Amygdala (tissue), 56 donors: ENCODE data around the gene TMEM182.
A peak's percentile ranks its signal among the peaks of the same experiment; 100 is the strongest.

Source experiments
- DNase-seq, 56 donors: peaks; one replicate each; lab custom pipeline; 2025; lab: John Stamatoyannopoulos, UW

Gene TMEM182, protein sequence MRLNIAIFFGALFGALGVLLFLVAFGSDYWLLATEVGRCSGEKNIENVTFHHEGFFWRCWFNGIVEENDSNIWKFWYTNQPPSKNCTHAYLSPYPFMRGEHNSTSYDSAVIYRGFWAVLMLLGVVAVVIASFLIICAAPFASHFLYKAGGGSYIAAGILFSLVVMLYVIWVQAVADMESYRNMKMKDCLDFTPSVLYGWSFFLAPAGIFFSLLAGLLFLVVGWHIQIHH

DNA sequence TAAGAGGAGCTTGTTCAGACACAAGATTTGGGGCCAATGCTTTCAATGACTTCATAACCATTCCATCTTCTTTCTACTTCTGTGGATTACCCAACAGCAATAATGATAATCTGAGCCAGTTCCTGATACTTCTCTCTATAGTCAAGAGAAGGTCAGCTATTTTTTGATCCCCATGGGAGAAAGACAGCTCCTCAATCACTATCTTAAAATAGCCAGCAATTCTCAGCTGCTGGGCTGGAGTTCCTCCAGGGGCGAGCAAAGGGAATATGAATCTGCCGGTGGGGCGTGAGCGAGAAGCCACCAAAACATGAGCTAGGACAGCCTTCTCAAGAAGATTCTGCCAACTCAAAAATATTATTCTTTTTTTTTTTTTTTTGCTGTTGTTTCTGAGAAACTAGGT is at the start of gene TMEM182:
TSS of gene TMEM182 (plus strand) at position 269 of the 400 bp plus-strand sequence. CDS start 187 bp downstream, outside the sequence.
- DNase-seq = no peak

DNA sequence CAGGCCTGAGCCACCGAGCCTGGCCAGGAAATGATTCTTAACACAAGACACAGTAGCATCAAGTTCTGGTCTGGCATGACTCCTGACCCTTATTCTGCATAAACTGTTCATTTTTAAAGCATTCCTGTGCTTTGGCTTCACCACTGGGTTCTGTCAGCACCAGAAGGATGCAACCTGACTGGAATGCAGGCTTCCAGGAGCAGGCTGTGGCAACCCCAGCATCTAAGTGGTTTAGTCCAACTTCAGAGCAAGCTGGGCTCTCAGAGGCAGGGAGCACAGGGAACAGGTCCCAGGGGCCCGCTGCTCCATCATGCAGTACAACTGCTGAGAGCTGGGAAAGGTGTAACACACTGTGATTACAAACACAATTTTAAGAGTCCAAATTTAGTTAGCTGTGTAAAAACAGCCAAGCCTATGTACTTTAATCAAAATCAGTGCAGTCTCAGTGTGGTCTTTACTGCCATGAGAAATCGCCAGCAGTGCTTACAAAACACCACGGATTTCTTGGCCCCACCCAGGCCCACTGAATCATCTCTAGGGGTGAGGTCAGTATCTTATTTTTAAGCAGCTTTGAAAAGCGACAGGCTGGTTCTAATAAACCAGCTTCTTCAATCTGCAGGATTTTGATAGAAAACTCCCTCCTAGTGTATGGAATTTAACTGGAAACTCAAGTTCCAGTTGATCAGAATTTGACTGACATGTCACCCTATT is 44.4 kb upstream of the TMEM182 start:
- DNase-seq = no peak

DNA sequence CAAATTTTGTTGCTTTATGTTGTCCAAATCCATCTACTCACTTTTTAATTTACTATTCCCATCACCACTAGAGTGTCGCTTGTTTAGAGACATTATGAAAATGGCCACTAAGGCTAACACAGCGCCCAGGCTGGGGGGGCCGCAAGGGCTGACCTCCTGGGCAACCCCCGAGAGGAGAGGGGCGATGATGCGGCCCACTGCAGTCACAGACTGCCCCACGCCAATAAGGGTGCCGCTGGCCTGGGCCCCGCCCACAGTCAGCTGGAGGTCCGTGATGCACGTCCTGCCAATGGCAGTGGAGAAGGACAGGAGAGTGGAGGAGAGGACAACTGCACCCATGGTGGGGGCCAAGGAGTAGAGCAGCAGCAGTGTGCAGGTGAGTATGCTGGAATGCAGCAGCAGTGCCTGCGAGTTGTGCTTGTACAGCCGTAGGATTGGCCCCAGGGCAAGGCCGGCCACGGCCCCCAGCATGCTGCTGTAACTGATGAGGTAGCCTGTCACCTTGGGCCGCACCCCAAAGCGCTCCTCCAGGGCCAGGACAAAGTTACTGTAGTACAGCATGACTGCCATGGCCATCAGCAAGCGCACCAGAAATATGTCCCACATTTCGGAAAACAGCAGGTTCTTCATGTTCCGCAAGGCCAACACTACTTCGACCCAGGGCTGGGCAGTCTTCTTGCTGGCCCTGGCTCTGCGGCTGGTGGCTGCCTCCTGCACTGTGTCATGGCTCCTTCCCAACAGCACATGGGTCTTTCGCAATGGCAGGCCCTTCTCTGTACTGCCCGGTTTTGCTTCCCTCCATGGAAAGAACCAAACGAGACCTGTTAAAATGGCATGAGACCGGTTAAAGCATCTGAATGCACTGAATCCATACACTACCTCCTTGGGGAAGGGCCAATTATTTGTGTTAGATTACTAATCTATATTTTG is 43.2 kb upstream of the TMEM182 start:
- no peak for DNase-seq

DNA sequence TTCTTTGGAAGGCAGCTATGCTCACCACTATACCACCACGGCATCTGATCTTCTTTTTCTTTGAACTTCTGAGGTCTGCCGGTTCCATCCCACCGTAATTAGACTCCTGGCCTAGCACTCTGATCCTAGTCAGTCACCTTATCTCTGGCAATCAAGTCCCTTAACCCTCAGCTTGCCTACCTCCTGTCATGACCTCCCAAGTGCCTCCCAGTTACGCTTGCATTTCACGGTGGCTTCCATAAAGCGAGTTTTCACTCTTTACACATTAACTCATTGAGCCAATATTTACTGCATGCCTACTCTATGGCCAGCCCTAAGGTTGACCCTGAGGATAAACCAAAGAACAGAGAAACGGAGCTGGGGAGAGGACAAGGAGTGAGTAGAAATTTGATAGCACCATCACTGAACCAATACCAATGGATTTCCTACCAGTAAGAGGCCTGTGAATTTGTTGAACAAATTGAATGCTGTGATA is 37.8 kb upstream of the TMEM182 start:
- DNase-seq = no peak

DNA sequence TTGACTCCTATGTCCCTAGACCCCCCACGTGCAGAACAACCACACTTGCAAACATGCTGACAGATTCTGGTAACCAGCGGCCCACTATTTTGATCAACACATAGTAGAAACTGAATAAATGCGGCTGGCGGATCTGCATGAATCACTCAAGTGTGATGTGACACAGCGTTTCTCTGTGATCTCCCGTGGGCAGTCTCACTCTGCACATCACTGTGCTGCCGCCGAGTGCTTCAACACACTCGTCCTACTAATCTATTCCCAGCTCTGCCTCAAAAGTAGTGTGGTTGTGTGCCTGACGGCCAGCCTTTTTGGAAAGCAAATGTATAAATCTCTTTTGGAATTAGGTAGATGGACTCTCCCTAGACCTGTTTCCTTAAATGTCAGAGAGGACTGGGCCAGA is 37.3 kb upstream of the TMEM182 start:
- peak in 11 of 56 donors; percentile 6 to 51 (median 24) for DNase-seq

DNA sequence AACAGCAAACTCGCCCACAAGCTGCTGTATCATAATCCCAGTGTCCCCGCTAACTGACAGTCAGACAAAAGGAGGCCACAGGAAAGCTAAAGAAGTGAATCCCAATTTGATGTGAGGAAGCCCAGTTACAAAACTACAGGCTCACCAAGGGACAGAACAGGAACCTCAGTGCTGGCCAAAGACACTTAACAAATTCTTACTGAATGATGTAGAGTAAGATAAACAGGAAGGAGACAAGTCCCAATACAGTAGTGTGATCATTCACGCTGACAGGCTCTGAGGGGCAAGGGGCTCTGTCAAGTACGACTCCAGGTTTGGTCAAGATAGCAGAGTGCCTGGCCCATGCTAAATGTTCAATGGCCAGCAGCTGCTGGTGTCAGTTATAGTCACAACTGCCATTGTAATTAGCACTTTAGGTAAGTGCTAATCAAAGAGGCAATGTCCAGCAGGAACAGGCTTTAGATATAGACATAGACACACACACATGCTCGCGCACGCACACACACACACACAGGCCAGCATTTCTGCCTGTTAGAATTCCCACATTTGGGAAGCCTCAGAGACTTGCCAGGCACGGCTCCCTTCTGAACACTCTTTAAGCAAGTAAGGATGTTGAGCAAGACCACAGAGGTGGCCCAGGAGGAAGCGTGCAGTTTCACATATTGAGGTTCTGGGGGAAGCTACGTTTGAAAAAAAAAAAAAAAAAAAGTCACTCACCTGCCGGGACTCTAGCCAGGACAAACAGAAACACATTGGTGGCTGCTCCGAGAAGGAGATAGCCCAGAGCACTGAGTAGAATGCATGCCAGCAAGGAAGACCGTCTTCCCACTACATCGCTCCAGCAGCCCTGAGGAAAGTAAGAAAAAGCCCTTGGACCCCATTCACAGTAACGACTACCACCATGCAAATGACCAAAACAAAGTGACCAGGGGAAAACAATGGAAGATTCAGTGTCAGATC is 35.4 kb upstream of the TMEM182 start:
- no peak for DNase-seq

DNA sequence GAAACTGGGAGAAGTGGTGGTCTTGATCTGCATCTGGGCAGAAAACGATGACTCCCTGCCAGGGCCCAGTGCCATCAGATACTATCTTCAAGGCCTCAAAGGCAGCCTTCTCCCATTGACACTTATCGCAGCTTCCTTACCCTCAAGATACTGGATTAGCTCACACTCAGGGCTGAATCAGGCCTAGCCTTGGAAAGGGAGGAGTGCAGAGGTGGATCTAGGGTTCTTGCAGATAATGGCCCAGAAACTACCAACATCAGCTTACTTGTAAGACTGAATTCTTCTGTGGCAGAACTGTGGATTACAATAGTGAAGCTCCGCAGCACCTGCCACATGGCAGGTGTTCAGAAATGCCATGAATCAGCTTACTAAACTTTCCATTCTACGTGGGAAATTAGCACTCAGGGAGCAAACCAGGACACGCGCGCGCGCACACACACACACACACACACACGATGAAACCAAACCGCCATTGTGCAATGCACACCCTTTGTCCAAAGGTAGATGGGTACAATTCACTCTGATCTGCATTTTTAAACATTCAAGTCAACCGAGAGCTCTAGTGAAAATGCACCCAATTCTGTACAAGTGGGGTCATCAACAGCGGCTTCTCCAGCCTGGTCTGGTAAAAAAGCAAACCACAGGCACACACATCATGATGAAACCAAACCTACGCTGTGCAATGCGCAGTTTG is 26.3 kb upstream of the TMEM182 start:
- peak in 2 of 56 donors; percentile 6 to 10 for DNase-seq

DNA sequence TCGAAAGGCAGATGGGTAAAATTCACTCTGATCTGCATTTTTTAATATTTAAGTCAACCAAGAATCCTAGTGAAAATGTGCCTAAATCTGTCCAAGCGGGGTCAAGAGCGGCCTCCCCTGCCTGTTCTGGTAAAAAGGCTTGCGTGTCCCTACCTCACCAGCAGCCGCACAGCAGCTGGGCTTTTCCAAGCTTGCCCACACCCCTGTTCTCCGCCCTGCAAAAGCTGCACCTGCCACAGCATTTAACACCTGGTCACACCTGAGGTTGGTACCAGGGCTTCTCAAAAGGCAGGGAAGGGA is 25.8 kb upstream of the TMEM182 start:
- peak in 2 of 56 donors; percentile 6 to 52 for DNase-seq

DNA sequence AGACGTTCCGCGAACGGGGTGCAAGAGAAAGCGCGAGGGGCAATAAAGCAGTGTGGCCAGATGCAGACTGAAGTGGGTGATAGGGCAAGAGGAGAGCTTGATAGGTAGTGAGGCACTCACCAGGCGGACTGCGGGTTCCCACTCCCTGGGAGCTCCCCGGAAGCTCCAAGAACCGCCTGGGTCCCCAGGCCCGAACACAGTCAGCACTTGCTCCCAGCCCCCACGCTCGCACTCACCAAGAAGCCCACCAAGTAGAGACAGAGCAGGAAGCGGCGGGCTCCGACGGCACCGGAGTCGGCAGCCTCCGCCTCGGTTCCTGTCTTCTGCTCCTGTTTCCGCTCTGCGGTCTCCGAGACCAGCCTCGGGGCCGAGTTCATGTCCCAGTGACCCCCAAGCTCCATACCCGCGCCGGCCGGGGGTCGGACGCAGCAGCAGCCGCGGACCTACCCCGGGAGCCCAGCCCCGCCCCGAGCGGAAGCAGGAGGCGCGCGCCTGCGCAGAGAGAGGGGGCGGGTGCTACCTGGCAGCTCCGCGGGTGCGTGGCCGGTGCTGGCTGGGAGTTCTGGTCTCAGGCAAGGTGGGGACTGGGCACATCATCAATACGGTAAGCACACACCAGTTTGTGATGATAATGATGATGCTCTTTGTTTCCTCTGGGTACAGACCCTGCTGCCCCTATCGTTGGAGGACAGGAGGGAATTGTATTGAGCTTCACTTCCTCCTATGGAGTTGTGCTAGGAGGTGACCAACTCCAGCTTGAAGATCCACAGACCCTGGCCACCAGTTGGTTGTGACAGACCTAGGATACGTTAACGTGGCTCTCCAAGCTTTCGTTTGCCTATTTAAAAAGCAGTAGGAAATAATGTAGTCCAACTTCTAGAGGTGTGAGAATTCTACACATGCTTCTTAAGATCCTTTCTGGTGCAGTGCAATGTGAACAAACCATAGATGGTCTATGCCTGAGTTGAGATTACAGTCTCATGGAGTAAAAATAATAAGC is 25.1 kb upstream of the TMEM182 start:
- peak in 50 of 56 donors; percentile 8 to 81 (median 55) for DNase-seq

DNA sequence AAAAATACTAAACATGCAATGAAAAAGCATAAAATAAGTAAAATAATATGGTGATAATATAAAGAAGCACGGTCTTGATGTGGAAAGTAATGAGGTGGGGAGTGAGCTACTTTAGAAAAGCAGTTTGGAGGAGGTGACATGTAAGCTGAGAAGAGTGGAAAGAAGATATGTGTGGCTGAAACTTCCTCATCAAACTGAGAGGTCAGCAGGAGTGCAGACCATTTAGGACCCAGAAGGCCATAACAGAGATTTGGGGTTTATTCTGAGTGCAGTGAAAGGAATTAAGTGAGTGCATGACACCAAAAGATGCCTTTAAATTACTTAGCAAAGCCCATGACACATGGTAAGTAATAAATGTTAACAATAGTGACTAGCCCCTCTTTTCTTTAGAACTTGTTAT is 24.4 kb upstream of the TMEM182 start:
- DNase-seq = no peak

DNA sequence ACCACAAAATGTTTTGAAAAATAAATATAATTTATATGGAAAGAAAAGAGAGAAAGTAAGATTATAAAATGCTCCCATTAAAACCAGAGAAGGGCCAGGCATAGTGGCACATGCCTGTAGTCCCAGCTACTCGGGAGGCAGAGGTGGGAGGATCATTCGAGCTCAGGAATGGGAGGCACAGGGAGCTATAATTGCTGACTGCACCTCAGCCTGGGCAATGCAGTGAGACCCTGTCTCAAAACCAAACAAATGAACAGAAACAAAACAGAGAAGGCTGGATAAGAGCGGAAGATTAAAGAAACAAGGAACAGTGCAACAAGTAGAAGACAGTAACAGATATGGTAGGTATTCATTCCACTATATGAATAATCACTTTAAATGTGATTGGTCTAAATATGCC is 18.6 kb upstream of the TMEM182 start:
- DNase-seq = no peak

DNA sequence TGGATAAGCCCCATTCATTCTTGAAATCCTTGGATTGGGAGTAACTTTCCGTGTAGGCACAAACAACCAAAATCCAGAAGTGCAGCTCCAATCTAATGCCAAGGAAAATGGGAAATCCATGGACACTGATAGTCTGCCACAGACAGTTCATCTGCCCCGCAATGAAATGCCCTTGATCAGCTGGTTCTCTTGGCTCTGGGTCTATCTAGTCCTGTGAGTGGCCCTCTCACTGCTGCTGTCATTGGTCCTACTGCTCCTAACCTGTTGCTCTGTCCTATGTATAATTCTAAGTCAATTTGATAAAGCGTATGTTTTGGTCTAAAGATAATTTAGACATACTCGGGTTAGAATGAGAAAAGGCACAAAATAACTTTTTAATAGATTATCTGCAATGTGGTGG is 13.7 kb upstream of the TMEM182 start:
- no peak for DNase-seq

DNA sequence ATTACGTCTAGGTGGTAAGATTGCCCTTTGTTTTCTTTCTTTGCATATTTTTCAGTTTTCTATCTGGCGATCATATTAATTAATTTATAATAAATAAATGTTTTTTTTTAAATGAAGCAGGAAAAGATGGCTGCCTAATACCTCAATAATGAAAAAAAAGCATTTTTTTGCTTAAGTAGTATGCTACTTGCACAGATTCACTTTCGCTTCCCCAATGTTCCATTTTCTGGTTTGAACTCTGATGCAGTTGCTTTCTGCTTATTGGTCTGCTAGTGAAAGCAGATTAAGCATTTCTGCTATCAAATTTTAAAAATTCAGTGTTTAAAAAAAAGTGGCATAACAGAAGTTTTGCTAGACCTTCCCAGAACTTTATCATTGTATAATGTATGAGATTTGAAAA is 11.9 kb upstream of the TMEM182 start:
- DNase-seq = no peak

DNA sequence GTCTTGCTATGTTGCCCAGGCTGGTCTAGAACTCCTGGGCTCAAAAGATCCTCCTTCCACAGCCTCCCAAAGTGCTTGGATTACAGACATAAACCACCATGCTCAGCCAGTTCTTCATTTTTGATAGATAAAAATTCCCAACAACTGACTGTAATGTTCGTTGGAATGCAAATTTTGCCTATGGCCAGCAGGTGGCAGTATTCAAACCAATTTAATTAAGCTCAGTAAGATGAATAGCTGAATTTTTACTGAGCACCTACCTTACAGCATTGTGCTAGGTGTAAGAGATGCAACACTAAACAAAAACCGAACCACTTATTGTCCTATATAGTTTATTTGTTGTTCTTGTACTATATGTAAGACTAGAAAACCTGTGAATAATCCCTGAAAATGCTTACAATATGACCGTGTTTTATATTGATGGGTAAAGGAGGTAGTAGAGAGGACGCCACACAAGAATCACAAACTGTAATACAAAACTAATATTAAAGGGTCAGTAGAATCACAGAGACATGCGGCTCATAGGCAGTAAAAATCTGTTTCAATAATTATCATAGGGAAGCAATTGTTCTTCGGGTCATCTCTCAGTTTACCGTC is 8.2 kb upstream of the TMEM182 start:
- DNase-seq = peak in 6 of 56 donors; percentile 1 to 40 (median 10)

DNA sequence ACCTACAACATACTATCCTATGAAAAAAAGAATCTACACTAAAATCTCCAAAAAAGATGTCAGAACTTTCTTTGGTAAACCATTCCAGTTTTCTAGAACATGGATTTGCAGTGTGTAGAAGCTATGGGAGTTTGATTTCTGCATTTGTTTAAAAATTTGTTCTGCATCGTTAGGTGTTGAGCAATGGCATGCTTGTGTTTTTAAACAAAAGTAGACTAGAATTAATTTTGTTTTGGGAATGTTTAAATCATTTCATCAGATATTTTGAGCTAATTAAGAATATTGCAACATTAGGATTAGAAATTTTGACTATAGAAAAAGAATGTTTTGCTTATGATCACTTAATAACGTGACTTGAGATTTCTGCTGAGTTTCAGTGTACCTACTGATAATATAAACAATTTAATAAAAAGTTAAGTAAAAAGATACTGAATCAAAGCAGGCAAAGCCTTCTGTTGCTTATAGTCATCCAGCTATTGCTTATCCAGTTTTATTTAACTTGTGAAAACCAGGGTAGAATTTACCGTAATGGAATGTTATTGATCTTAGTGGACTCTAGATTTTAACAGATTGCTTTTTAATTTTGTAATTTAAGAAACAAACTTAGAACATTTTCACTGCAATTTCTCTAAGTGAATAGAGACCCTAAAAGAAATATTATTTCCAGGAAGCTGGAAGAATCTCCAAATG is 7.2 kb upstream of the TMEM182 start:
- DNase-seq = no peak

DNA sequence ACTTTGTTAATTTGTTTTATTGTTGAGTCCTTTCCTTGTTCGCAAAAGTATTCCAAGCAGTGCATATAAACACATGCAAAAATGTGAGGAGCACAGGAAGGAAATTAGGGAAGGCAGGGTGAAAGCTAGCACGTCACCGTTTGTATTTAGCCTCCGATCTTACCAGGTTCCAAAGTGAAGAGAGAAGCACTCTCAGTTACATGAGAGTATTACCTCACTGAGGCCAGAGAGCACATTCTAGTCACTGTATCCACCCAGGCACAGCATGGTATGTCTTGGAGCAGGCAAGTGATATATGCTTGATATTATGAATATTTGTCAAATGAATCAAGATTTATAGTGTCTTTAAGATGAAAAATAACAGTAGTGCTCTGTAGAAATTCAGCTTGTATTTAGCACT is 6.5 kb upstream of the TMEM182 start:
- DNase-seq = no peak

DNA sequence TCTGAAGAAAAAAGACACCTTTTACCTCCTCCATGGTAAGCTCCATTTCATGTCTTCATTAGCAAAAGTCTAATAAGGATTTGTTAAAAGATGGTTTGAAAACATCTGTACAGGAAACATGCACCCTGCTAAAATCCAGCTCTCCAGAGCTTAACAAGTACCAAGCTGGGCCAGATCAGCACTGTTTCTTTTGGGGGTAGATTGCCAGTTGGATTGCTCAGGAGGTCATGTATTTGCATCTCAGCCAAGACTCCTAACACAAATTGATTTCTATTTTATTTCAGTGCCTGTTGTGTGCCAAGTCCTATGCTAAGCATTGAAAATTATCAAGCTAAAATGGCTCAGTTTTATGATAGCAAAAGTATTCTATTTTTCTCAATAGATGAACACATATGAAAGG is 3.4 kb upstream of the TMEM182 start:
- no peak for DNase-seq
